Esophagus muscularis mucosa (tissue), 4 donors: ENCODE data around the gene CFAP99. TPM values are rescaled to one million over a fixed set of nuclear protein-coding genes. Genes with fewer than 3 reads are reported as not detected.

Source experiments
- DNase-seq: peaks from one replicate; pipeline ENCODE4 v3.0.0-alpha.2; 2017; ENCODE audit errors: extremely low spot score
- H3K27ac ChIP-seq, 4 donors: fragments of 200-600 bp; sonication (generic); replicated peaks in 1 of 4; 1 replicate in 3 of 4; 2 replicates in 1 of 4; pipeline ENCODE4 v1.5.1; 2016 to 2019; ENCODE audit warnings: mild to moderate bottlenecking in 1 of 4
- H3K27me3 ChIP-seq, 4 donors: fragments of 200-600 bp; sonication (generic); one replicate each; pipeline versions ENCODE4 v1.5.1 to v1.6.0; 2016 to 2019
- H3K36me3 ChIP-seq, 4 donors: fragments of 200-600 bp; sonication (generic); one replicate each; pipeline ENCODE4 v1.5.1; 2016 to 2019
- H3K4me1 ChIP-seq, 4 donors: fragments of 200-600 bp; sonication (generic); one replicate each; pipeline ENCODE4 v1.5.1; 2016 to 2019
- H3K4me3 ChIP-seq, 4 donors: fragments of 200-600 bp; sonication (generic); 1 replicate in 2 of 4; 2 replicates in 2 of 4; pipeline ENCODE4 v1.5.1; 2016 to 2019; ENCODE audit warnings: mild to moderate bottlenecking in 4 of 4, moderate library complexity in 1 of 4
- H3K9me3 ChIP-seq, 4 donors: fragments of 200-600 bp; sonication (generic); 1 replicate in 3 of 4; 2 replicates in 1 of 4; pipeline ENCODE4 v1.5.1; 2016 to 2019
- CTCF ChIP-seq, 3 experiments: fragments of 200-600 bp in 2 of 3; fragments of 450-650 bp in 1 of 3; sonication (generic) in 2 of 3; IDR thresholded peaks; one replicate each; pipeline ENCODE4 v1.5.1; 2017 to 2019; ENCODE audit warnings: antibody characterized with exemption in 3 of 3, mild to moderate bottlenecking in 2 of 3, moderate library complexity in 1 of 3
- EP300 ChIP-seq: sonication (generic); formaldehyde crosslinking; IDR thresholded peaks from one replicate; pipeline ENCODE4 v1.6.1; 2017; ENCODE audit warnings: antibody characterized with exemption
- POLR2A ChIP-seq: fragments of 450-650 bp; IDR thresholded peaks from one replicate; pipeline ENCODE4 v1.6.1; 2017; ENCODE audit warnings: antibody characterized with exemption, moderate library complexity, mild to moderate bottlenecking, low read depth
- POLR2AphosphoS5 ChIP-seq, 2 donors: sonication (generic); formaldehyde crosslinking; IDR thresholded peaks; one replicate each; pipeline ENCODE4 v1.6.1; 2017; ENCODE audit warnings: antibody characterized with exemption in 2 of 2
- WGBS: methylation state at CpG from one replicate; pipeline ENCODE4 v1.1.5; 2018; 5-methylcytosine and 5-hydroxymethylcytosine counted together
- intact Hi-C: fragments of 100-400 bp; cut with DNase I; formaldehyde crosslinking; loops from one replicate; pipeline ENCODE4 v1.15.1; 2023
- total RNA-seq, 4 donors: library from RNA; depleted of rRNA; stranded (reverse); fragments of >200 nt; gene quantifications; one replicate each; pipeline versions ENCODE4 v1.1.0 to v1.2.1, GENCODE V29; 2016

The CFAP99 gene
- total RNA-seq, 4 donors from 2014 or later = 1.5 TPM; not detected in 3

DNA sequence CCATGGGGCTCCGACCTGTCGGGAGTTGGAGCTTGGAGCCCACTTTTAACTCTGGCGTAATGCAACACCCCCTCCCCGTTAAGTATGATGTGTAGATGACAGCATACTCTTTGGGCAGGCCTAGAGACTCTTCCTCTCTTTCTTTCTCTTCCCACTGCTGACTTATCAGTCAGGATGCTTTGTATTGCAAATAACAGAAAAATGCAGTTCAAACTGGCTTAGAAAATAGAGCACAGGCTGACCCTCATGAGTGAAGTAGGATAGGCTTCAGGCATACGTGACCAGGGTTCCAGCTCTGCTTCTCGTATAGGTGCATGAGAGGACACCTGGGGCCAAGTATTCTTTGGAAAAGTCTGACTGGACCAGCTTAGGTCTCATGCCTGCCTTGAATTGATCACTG, 26.8 kb downstream of the CFAP99 start:
- H3K27me3 ChIP-seq = peaks cover 0 to 4% (median 0%) of the 10 kb centered on the region in 4 donors
- H3K27ac ChIP-seq = no peak overlapping the region
- no peak for TF ChIP-seq EP300
- TF ChIP-seq POLR2A = no peak
- TF ChIP-seq POLR2AphosphoS5 (IDR thresholded peaks at IDR 0.05) = no peak
- no peak for TF ChIP-seq CTCF (IDR thresholded peaks at IDR 0.05)
- intact Hi-C loops = no loop called here
- no peak overlapping the region for H3K4me3 ChIP-seq
- no peak for DNase-seq
- H3K9me3 ChIP-seq = no peaks in the 10 kb centered on the region
- H3K4me1 ChIP-seq = peaks cover 0 to 3% (median 0%) of the 10 kb centered on the region in 4 donors
- 85% methylated on average over 6 of the region's 6 CpGs for WGBS
- H3K36me3 ChIP-seq = no peaks in the 10 kb centered on the region

GRCh38 chr4:2446656-2447564, 28.2 kb downstream of the CFAP99 start:
- no peaks in the 10 kb centered on the region for H3K27me3 ChIP-seq
- TF ChIP-seq EP300 = no peak
- no peak for TF ChIP-seq CTCF (IDR thresholded peaks at IDR 0.05)
- TF ChIP-seq POLR2A = no peak
- TF ChIP-seq POLR2AphosphoS5 (IDR thresholded peaks at IDR 0.05) = no peak
- H3K4me1 ChIP-seq = no peaks in the 10 kb centered on the region
- no peaks in the 10 kb centered on the region for H3K9me3 ChIP-seq
- WGBS = 82% methylated on average over 3 of the region's 3 CpGs
- H3K36me3 ChIP-seq = no peaks in the 10 kb centered on the region
- no peak overlapping the region for H3K27ac ChIP-seq
- intact Hi-C loops = no loop called here
- DNase-seq = no peak
- no peak overlapping the region for H3K4me3 ChIP-seq

GRCh38 chr4:2448589-2448988, 29.8 kb downstream of the CFAP99 start:
- Histone ChIP-seq H3K36me3 (no peaks in the 10 kb centered on the region), H3K4me3 (no peak overlapping the region), H3K27ac (no peak overlapping the region), H3K4me1 (no peaks in the 10 kb centered on the region), H3K27me3 (no peaks in the 10 kb centered on the region), H3K9me3 (no peaks in the 10 kb centered on the region)
- TF ChIP-seq POLR2A (no peak), EP300 (no peak), POLR2AphosphoS5 (IDR thresholded peaks at IDR 0.05) (no peak), CTCF (IDR thresholded peaks at IDR 0.05) (no peak)
- no peak for DNase-seq
- 87% methylated on average over 7 of the region's 7 CpGs for WGBS
- intact Hi-C loops = no loop called here

GRCh38 chr4:2449051-2449450, 30.3 kb downstream of the CFAP99 start:
- Histone ChIP-seq H3K27ac (no peak overlapping the region), H3K27me3 (no peaks in the 10 kb centered on the region), H3K4me1 (no peaks in the 10 kb centered on the region), H3K36me3 (no peaks in the 10 kb centered on the region), H3K9me3 (no peaks in the 10 kb centered on the region), H3K4me3 (no peak overlapping the region)
- no peak for TF ChIP-seq CTCF (IDR thresholded peaks at IDR 0.05)
- no peak for TF ChIP-seq POLR2A
- TF ChIP-seq EP300 = no peak
- TF ChIP-seq POLR2AphosphoS5 (IDR thresholded peaks at IDR 0.05) = no peak
- DNase-seq = no peak
- intact Hi-C loops = no loop called here
- WGBS = 95% methylated on average over 11 of the region's 11 CpGs
